ENCODE measurements around the gene RHD.

The RHD gene

DNA sequence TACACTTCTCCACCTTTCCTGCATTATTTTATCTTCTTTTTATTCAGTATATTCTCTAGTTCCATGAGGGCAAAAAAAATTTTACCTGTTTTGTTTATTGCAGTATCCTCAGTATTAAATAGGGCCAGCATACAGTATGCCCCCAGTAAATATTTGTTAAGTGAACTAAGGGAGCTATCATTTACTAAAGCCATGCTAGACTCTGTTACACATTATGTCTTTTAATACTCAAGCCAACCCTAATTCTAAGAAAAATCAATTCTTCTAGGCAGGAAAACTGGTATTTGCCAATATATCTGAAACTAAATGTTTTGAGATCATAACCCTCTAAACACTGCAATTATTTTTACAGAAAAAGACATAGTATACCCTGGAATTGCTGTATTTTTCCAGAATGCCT, 84.1 kb downstream of the RHD start:
- no peak for DNase-seq (ENCODE audit: low read depth in 1 of 2, low spot score in 1 of 2)
- Histone ChIP-seq H3K4me3 (replicated peaks; ENCODE audit: insufficient read depth, low read length) (no peak overlapping the region), H3K27me3 (ENCODE audit: insufficient read depth, poor library complexity, severe bottlenecking) (no peaks in the 10 kb centered on the region), H3K27ac (replicated peaks) (no peak overlapping the region)
- no peak for TF ChIP-seq GABPA (IDR thresholded peaks at IDR 0.05; ENCODE audit: low read depth)
- TF ChIP-seq SPI1 (IDR thresholded peaks at IDR 0.05; ENCODE audit: borderline replicate concordance, low read depth) = no peak
- no peak for TF ChIP-seq POLR2AphosphoS5 (IDR thresholded peaks at IDR 0.05; ENCODE audit: low read depth)
- TF ChIP-seq, protein P1, sequence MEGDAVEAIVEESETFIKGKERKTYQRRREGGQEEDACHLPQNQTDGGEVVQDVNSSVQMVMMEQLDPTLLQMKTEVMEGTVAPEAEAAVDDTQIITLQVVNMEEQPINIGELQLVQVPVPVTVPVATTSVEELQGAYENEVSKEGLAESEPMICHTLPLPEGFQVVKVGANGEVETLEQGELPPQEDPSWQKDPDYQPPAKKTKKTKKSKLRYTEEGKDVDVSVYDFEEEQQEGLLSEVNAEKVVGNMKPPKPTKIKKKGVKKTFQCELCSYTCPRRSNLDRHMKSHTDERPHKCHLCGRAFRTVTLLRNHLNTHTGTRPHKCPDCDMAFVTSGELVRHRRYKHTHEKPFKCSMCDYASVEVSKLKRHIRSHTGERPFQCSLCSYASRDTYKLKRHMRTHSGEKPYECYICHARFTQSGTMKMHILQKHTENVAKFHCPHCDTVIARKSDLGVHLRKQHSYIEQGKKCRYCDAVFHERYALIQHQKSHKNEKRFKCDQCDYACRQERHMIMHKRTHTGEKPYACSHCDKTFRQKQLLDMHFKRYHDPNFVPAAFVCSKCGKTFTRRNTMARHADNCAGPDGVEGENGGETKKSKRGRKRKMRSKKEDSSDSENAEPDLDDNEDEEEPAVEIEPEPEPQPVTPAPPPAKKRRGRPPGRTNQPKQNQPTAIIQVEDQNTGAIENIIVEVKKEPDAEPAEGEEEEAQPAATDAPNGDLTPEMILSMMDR (IDR thresholded peaks at IDR 0.05; ENCODE audit: insufficient read depth, low read length) = no peak
- TF ChIP-seq, protein P2, sequence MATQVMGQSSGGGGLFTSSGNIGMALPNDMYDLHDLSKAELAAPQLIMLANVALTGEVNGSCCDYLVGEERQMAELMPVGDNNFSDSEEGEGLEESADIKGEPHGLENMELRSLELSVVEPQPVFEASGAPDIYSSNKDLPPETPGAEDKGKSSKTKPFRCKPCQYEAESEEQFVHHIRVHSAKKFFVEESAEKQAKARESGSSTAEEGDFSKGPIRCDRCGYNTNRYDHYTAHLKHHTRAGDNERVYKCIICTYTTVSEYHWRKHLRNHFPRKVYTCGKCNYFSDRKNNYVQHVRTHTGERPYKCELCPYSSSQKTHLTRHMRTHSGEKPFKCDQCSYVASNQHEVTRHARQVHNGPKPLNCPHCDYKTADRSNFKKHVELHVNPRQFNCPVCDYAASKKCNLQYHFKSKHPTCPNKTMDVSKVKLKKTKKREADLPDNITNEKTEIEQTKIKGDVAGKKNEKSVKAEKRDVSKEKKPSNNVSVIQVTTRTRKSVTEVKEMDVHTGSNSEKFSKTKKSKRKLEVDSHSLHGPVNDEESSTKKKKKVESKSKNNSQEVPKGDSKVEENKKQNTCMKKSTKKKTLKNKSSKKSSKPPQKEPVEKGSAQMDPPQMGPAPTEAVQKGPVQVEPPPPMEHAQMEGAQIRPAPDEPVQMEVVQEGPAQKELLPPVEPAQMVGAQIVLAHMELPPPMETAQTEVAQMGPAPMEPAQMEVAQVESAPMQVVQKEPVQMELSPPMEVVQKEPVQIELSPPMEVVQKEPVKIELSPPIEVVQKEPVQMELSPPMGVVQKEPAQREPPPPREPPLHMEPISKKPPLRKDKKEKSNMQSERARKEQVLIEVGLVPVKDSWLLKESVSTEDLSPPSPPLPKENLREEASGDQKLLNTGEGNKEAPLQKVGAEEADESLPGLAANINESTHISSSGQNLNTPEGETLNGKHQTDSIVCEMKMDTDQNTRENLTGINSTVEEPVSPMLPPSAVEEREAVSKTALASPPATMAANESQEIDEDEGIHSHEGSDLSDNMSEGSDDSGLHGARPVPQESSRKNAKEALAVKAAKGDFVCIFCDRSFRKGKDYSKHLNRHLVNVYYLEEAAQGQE (IDR thresholded peaks at IDR 0.05; ENCODE audit: insufficient replicate concordance, low read depth) = no peak

DNA sequence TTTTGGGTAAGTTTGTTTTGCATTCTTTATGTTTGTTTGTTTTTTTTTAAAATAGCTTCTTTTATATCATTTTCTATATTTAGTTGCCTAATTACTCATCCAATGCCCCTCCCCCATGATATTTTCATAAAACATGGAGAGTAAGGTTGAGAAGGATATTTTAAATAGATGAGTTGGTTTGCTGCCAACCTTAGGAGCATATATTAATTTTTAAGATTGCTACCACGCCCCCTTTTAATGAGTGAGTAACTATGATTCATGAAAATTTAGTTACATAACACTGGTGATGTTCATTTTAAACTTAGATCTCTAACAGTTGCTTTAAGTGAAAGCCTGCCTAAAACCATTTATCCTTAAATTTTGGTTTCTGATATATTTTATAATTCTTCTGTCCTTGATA, 84.5 kb downstream of the RHD start:
- TF ChIP-seq, protein P1 (IDR thresholded peaks at IDR 0.05; ENCODE audit: insufficient read depth, low read length) = no peak
- TF ChIP-seq, protein P2 (IDR thresholded peaks at IDR 0.05; ENCODE audit: insufficient replicate concordance, low read depth) = no peak
- TF ChIP-seq POLR2AphosphoS5 (IDR thresholded peaks at IDR 0.05; ENCODE audit: low read depth) (no peak), SPI1 (IDR thresholded peaks at IDR 0.05; ENCODE audit: borderline replicate concordance, low read depth) (no peak), GABPA (IDR thresholded peaks at IDR 0.05; ENCODE audit: low read depth) (no peak)
- H3K4me3 ChIP-seq (replicated peaks; ENCODE audit: insufficient read depth, low read length) = no peak overlapping the region
- H3K27me3 ChIP-seq (ENCODE audit: insufficient read depth, poor library complexity, severe bottlenecking) = no peaks in the 10 kb centered on the region
- no peak for DNase-seq (ENCODE audit: low read depth in 1 of 2, low spot score in 1 of 2)
- H3K27ac ChIP-seq (replicated peaks) = no peak overlapping the region

DNA sequence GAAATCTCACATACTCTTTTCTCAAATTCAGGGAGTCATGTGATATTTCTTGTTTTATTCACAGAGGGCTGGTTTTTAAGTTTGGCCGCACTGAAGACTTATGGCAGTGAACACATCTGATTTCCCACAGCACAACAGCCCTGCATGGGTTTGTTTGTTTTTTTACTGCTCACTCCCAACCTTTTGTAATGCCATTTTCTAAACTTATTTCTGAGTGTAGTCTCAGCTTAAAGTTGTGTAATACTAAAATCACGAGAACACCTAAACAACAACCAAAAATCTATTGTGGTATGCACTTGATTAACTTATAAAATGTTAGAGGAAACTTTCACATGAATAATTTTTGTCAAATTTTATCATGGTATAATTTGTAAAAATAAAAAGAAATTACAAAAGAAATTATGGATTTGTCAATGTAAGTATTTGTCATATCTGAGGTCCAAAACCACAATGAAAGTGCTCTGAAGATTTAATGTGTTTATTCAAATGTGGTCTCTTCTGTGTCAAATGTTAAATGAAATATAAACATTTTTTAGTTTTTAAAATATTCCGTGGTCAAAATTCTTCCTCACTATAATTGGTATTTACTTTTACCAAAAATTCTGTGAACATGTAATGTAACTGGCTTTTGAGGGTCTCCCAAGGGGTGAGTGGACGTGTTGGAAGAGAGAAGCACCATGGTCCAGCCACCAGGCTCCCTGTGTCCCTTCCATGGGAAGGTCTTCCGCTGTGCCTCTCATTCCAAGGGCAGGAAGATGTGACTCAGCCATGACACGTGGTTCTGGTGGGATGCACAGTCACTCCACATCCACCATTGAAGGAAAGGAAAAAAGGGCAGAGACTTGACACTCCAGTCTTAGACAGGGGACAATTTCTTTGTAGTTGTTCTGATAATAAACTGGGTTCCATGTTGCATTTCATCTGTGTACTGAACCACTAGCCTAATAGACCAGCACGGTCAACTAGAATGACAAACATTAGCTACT, 88.6 kb downstream of the RHD start:
- Histone ChIP-seq H3K27ac (replicated peaks) (no peak overlapping the region), H3K27me3 (ENCODE audit: insufficient read depth, poor library complexity, severe bottlenecking) (no peaks in the 10 kb centered on the region), H3K4me3 (replicated peaks; ENCODE audit: insufficient read depth, low read length) (no peak overlapping the region)
- no peak for TF ChIP-seq POLR2AphosphoS5 (IDR thresholded peaks at IDR 0.05; ENCODE audit: low read depth)
- TF ChIP-seq, protein P2 (IDR thresholded peaks at IDR 0.05; ENCODE audit: insufficient replicate concordance, low read depth) = no peak
- no peak for DNase-seq (ENCODE audit: low read depth in 1 of 2, low spot score in 1 of 2)

All from HL-60 (cell line).